ENCODE data around the gene DNAJC5.
"Not testable (repeated sequence)": the region's sequence is repeated elsewhere in the genome, so short reads cannot be mapped to it uniquely, and the experiment has no call there.

The DNAJC5 gene

GRCh38 chr20:63969838-63970713 is 75.2 kb downstream of the DNAJC5 start, which contains the start of gene ZNF512B:
Gene ZNF512B (minus strand): TSS chr20:63969930. CDS start chr20:63967950, 1,980 bp downstream.
- DNase-seq: peak; percentile 71 to 77

GRCh38 chr20:63970714-63971431 is 75.9 kb downstream of the DNAJC5 start:
- no peak for DNase-seq

GRCh38 chr20:63971960-63972311 is 77.0 kb downstream of the DNAJC5 start:
- DNase-seq: not testable (repeated sequence)

- DNase-seq: no peak
These were observed 77.6 kb downstream of the DNAJC5 start for GRCh38 chr20:63972312-63973159.

GRCh38 chr20:63973160-63973479 is 78.2 kb downstream of the DNAJC5 start:
- DNase-seq: no peak

- peak; percentile 85 for DNase-seq
These were observed 78.9 kb downstream of the DNAJC5 start for GRCh38 chr20:63973636-63974401.

- DNase-seq: no peak
These were observed 79.7 kb downstream of the DNAJC5 start for GRCh38 chr20:63974402-63975200.

- DNase-seq: not testable (repeated sequence)
These were observed 81.6 kb downstream of the DNAJC5 start for GRCh38 chr20:63976511-63976910.

- no peak for DNase-seq
These were observed 82.2 kb downstream of the DNAJC5 start for GRCh38 chr20:63976980-63977738.

- peak; percentile 69 for DNase-seq
These were observed 82.9 kb downstream of the DNAJC5 start for GRCh38 chr20:63977739-63978276.

- peak; percentile 65 to 81 for DNase-seq
These were observed 83.6 kb downstream of the DNAJC5 start for GRCh38 chr20:63978319-63979228.

GRCh38 chr20:63979229-63979556 is 84.3 kb downstream of the DNAJC5 start:
- DNase-seq: no peak

- DNase-seq: peak; percentile 87 to 91
These were observed 84.8 kb downstream of the DNAJC5 start, which contains the start of gene SAMD10 for GRCh38 chr20:63979557-63980316. Gene SAMD10 (minus strand): TSS chr20:63979642. CDS start chr20:63979467, 175 bp downstream.

GRCh38 chr20:63980317-63980805 is 85.4 kb downstream of the DNAJC5 start:
- peak in 1 of 2 donors; percentile 53 for DNase-seq

GRCh38 chr20:63980806-63981728 is 86.1 kb downstream of the DNAJC5 start, which contains the start of gene PRPF6:
Gene PRPF6 (plus strand): TSS chr20:63981132. CDS start chr20:63981246, 114 bp downstream.
- DNase-seq: peak; percentile 96 to 97

GRCh38 chr20:63982937-63983336 is 88.0 kb downstream of the DNAJC5 start:
- DNase-seq: no peak

Measured in stimulated activated CD4-positive, alpha-beta T cell treated with anti-CD3 and anti-CD28 coated beads, Interleukin-2, amount 100 ng/mL, for 24 hours (primary cell).